Upper lobe of right lung (tissue), 1 donor: ENCODE results near the gene KATNAL1. TPM values are rescaled to one million over a fixed set of nuclear protein-coding genes. Genes with fewer than 3 reads are reported as not detected.
"Not testable (repeated sequence)": the region's sequence is repeated elsewhere in the genome, so short reads cannot be mapped to it uniquely, and the experiment has no call there.

Experiments
- ATAC-seq: fragments of 200-7000 bp; cut with Tn5 transposase; one replicate; pipeline ENCODE4 v1.9.1; 2020; ENCODE audit warnings: mild to moderate bottlenecking, moderate library complexity
- DNase-seq: peaks from one replicate; pipeline ENCODE4 v3.0.0-alpha.2; 2020
- H3K27ac ChIP-seq: fragments of 200-600 bp; one replicate; pipeline ENCODE4 v1.8.0; 2022
- H3K27me3 ChIP-seq: fragments of 200-600 bp; one replicate; pipeline ENCODE4 v1.8.0; 2022; ENCODE audit warnings: mild to moderate bottlenecking
- H3K36me3 ChIP-seq: fragments of 200-600 bp; one replicate; pipeline ENCODE4 v1.8.0; 2022
- H3K4me1 ChIP-seq: fragments of 200-600 bp; one replicate; pipeline ENCODE4 v1.8.0; 2022
- H3K4me3 ChIP-seq: fragments of 200-600 bp; one replicate; pipeline ENCODE4 v1.8.0; 2022; ENCODE audit warnings: mild to moderate bottlenecking
- H3K9me3 ChIP-seq: fragments of 200-600 bp; one replicate; pipeline ENCODE4 v1.8.0; 2022
- intact Hi-C: fragments of 100-400 bp; cut with DNase I; formaldehyde crosslinking; loops from one replicate; pipeline ENCODE4 v1.11.0; 2022
- total RNA-seq: library from RNA; stranded (reverse); fragmentation: NEBNext Ultra II Directional; extraction: Animal tissue kit (Norgen Biotek cat#: 25700); gene quantifications from one replicate; pipeline ENCODE4 v1.2.1, GENCODE V29; 2021
- TF ChIP-seq, protein P1 (sequence below): fragments of 200-600 bp; IDR thresholded peaks from one replicate; pipeline ENCODE4 v1.8.0; 2022; ENCODE audit warnings: antibody characterized with exemption
- donor health status: DM: no; HTN: yes; CAD: no; lungs with severe emphysema.

KATNAL1 gene
- total RNA-seq, 1 donor from 2014 or later = 17.5 TPM

DNA sequence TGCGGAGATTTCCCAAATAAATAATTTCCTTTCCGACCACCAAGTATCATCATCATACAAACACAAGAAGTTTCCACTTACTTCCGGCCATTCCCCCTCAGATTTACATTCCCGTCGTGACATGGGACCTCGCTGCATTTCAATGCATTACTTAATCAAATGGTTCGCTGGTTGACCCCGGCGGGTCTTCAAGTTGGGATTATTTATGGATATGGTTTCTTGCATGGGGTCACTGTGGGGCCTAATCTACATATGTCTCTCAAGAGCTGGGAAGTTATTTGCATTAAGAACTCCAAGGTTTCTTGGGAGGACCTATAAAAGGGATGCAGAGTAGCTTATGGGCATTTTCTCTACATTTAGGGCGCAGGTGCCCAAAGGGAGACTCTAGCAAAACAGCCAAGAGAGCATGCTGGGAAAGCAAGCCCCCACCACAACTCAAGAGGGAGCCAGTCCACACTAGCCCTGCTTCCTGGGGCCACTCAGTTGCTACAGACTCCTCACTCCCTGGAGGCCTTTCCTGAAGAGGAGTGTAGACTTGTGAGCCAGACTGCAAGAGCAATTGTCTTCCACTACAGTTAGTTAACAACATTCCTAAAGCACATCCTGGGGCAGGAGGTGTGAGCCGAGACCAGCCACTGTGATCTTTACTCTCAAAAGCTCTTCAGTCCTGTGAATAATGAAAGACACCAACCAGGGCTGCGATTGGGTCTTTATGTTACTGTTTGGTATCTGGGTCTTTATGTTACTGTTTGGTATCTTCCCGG lies 125.3 kb downstream of the KATNAL1 start:
- H3K36me3 ChIP-seq = no peaks in the 10 kb centered on the region
- TF ChIP-seq, protein P1, sequence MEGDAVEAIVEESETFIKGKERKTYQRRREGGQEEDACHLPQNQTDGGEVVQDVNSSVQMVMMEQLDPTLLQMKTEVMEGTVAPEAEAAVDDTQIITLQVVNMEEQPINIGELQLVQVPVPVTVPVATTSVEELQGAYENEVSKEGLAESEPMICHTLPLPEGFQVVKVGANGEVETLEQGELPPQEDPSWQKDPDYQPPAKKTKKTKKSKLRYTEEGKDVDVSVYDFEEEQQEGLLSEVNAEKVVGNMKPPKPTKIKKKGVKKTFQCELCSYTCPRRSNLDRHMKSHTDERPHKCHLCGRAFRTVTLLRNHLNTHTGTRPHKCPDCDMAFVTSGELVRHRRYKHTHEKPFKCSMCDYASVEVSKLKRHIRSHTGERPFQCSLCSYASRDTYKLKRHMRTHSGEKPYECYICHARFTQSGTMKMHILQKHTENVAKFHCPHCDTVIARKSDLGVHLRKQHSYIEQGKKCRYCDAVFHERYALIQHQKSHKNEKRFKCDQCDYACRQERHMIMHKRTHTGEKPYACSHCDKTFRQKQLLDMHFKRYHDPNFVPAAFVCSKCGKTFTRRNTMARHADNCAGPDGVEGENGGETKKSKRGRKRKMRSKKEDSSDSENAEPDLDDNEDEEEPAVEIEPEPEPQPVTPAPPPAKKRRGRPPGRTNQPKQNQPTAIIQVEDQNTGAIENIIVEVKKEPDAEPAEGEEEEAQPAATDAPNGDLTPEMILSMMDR = no peak
- H3K27me3 ChIP-seq = no peaks in the 10 kb centered on the region
- ATAC-seq (no peak), DNase-seq (no peak)
- H3K4me3 ChIP-seq = no peak overlapping the region
- H3K4me1 ChIP-seq = no peaks in the 10 kb centered on the region
- H3K9me3 ChIP-seq = no peaks in the 10 kb centered on the region
- intact Hi-C loops = no loop called here
- H3K27ac ChIP-seq = no peak overlapping the region

DNA sequence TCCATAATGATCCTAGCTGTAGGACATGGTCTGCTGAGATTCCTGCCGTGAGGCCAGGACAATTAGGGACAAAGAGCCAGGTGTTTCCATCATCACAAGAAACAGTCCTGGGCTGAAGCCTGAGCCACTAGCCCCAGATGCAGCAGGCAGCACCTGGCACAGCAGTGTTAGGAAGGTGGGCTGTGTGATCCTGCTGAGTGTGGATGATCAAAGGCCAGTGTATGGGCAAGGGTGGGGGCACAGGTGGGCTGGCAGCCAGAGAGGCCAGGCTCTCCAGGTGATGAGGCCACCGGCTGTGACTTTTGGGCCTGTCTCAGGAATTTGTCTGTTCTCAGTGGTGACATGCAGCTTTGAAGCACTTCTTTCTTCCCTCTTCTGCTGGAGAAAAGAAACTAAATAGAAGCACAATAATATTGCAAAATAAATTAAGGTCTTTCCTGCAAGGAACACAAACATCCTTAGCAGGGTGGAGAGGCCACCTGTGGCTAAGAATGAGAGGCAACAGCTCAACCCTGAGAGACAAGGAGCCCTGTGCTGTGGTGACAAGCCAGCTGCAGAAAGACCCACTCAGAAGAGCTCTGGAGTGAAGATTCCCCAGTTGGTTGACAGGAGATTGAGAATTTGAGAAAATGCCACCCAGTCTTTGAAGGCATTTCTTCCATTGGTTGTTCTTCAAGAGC lies 127.6 kb downstream of the KATNAL1 start:
- ATAC-seq (peak; percentile 12), DNase-seq (no peak)
- intact Hi-C loops = no loop called here
- Histone ChIP-seq H3K9me3 (no peaks in the 10 kb centered on the region), H3K27me3 (no peaks in the 10 kb centered on the region), H3K4me1 (no peaks in the 10 kb centered on the region), H3K4me3 (no peak overlapping the region), H3K27ac (no peak overlapping the region), H3K36me3 (no peaks in the 10 kb centered on the region)
- TF ChIP-seq, protein P1 = no peak

DNA sequence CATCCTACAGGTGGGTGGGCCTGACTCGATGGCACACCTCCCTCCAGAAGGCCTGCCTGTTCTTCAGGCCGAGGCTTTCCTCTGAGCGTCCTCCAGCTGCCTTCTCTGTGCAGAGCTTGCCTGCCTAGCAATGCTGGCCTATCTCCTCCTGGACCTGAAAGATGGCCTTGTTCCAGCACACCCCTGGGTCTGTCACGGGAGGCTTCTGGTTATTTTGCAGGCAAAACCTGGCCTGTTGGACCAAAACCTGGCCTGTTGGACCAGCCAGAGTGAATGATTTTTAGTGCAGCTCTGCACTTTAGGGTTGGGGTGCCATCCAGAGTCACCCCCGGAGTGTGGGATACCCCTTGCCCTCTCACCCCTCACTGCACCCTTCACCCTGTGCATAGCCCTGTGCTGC lies 128.4 kb downstream of the KATNAL1 start:
- intact Hi-C loops = no loop called here
- H3K27me3 ChIP-seq = no peaks in the 10 kb centered on the region
- ATAC-seq (no peak), DNase-seq (no peak)
- H3K4me3 ChIP-seq = no peak overlapping the region
- H3K9me3 ChIP-seq = no peaks in the 10 kb centered on the region
- H3K4me1 ChIP-seq = no peaks in the 10 kb centered on the region
- no peak overlapping the region for H3K27ac ChIP-seq
- TF ChIP-seq, protein P1 = no peak
- H3K36me3 ChIP-seq = no peaks in the 10 kb centered on the region

DNA sequence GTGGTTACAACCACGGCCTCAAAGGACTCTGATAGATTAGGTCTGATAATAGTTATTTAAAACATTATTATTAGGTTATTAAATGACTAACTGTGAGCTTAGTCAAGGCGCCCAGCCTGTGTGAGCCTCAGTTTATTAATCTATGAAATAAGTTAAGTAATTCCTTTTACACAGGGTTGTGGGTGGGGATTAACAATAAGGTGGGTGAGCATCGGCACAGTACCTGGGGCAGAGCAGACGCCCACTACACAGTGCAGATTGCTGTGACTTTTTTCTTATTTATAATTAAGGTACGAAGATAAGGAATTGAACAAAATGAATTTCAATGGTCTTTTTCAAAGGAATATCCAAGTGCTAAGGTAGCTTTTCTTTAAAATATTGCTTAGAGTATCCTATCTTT lies 132.2 kb downstream of the KATNAL1 start:
- intact Hi-C loops = no loop called here
- Histone ChIP-seq H3K4me1 (no peaks in the 10 kb centered on the region), H3K36me3 (no peaks in the 10 kb centered on the region), H3K27ac (no peak overlapping the region), H3K9me3 (no peaks in the 10 kb centered on the region), H3K4me3 (no peak overlapping the region), H3K27me3 (no peaks in the 10 kb centered on the region)
- DNase-seq (no peak), ATAC-seq (no peak)
- TF ChIP-seq, protein P1 = no peak

DNA sequence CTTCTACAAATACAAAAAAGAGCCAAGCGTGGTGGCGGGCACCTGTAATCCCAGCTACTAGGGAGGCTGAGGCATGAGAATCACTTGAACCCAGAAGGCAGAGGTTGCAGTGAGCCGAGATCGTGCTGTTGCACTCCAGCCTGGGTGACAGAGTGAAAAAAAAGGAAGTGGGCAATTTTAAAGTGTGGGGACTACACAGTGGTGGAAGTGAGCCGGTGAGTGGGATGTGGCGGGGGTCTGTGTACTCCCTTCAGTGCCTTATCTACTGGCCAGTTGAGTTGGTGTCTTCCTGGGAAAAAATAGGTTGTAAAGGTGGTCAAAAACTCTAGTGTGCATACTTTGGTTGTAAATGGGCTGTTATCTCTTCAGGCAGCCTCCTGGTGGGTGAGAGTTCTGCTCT lies 133.1 kb downstream of the KATNAL1 start:
- H3K4me3 ChIP-seq, H3K27me3 ChIP-seq, DNase-seq, H3K36me3 ChIP-seq, H3K9me3 ChIP-seq, H3K4me1 ChIP-seq, H3K27ac ChIP-seq, intact Hi-C loops: not testable (repeated sequence)
- peak; percentile 30 for ATAC-seq

DNA sequence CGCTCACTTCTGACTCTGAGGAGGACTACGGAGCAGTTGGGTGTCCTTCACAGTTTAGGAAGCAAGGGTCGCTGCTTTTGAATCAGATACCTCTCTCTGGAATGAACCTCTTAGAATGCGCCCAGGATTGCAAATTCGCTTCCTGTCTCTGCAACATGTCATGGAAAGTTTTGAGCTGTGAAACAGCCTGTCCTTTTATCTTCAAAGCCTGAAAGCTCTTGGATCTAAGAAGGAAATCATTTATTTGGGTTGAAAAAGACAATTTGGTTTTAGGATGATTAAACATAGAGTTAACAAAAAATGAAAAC lies 134.1 kb downstream of the KATNAL1 start:
- TF ChIP-seq, protein P1 = no peak
- H3K27me3 ChIP-seq = no peaks in the 10 kb centered on the region
- H3K27ac ChIP-seq = no peak overlapping the region
- H3K4me3 ChIP-seq = no peak overlapping the region
- no peak for ATAC-seq
- H3K4me1 ChIP-seq = no peaks in the 10 kb centered on the region
- no peaks in the 10 kb centered on the region for H3K36me3 ChIP-seq
- no peak for DNase-seq
- intact Hi-C loops = no loop called here
- no peaks in the 10 kb centered on the region for H3K9me3 ChIP-seq
